IPS-11a (cell line): ENCODE data around the gene RABEPK.
"Not testable (repeated sequence)": the region's sequence is repeated elsewhere in the genome, so short reads cannot be mapped to it uniquely, and the experiment has no call there.

ENCODE experiments used
- H3K4me3 ChIP-seq: one replicate; pipeline ENCODE4 v1.5.1; 2013; ENCODE audit warnings: low read depth, low read length, control low read depth

The RABEPK gene

DNA sequence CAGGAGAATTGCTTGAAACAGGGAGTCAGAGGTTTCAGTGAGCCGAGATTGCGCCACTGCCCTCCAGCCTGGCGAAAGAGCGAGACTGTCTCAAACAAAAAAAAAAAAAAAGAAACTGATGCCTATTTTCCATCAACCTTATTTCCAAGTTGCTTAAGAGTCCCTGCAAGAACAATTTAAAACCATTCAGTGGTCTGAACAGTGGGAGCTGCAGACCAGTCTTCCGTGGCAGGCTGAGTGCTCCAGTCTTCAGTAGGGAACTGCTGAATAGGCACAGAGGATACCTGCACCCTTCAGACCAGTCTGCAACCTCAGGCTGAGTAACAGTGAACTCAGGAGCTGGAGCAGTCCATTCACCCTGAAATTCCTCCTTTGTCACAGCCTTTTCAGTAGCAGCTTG is 5.9 kb upstream of the RABEPK start:
- H3K4me3 ChIP-seq = not testable (repeated sequence)

DNA sequence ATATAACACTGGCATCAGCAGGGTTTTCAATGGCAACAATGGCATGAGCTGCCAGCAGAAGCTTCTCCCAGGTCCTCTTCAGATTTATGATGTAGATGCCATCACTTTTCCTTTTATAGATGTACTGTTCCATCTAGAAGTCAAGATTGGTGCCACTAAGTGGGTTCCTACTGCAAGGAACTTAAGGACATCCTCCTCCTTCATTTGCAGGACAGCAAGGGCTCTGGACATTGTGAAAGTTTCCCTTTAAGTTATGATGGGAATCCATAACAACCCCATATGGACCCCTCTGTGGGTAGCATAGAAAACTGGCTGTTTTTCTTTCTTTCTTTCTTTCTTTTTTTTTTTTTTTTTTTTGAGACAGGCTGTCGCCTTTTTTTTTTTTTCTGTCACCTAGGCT is 4.8 kb upstream of the RABEPK start:
- H3K4me3 ChIP-seq = not testable (repeated sequence)

DNA sequence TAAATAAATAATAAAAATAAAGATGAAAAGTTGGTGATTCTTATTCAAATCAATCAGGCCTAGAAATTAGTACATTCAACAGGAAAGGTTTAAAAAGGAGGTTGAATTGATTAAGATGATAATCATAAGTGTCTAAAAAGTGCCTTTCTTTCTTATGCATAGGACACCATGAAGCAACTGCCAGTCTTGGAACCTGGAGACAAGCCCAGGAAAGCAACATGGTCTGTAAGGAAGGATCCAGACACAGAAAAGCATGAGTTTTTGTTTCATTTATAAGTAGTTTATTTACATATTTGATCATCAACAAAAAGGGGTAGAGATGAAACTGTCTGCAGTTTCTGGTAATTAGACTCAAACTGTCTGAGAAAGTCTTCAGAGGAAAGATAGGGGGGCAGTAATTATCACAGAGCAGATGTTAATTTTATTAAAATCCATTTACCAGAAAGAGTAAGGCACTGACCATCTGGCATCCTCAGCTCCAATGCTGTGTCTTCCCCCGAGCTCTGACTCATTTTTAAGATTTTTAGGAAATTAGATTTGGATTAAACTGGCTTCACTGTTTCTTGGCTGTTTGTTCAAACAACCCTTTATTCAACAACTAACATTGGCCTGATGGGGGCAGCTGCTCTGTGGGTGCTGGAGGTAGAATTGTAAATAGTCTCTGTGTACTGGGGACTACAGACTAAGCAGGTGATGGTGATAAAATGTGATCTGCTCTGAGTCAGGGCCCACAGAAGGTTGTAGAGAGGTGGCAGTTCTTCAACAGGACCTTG is 2.7 kb downstream of the RABEPK start:
- H3K4me3 ChIP-seq = no peak overlapping the region

DNA sequence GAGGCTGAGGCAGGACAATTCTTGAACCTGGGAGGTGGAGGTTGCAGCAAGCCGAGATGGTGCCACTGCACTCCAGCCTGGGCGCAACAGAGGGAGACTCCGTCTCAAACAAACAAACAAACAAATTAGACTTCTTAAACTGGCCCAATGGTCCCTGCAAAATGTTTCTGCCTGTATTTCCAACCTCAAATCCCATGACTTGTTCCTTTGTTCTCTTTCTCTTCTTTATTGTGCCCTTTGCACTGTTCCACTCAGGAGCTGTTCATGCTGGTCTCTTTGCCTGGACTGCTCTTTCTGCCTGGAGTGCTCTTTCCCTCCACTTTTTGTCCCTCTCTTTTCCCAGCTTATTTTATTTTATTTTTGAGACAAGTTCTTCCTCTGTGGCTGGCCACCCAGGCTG is 4.1 kb downstream of the RABEPK start:
- H3K4me3 ChIP-seq = no peak overlapping the region

DNA sequence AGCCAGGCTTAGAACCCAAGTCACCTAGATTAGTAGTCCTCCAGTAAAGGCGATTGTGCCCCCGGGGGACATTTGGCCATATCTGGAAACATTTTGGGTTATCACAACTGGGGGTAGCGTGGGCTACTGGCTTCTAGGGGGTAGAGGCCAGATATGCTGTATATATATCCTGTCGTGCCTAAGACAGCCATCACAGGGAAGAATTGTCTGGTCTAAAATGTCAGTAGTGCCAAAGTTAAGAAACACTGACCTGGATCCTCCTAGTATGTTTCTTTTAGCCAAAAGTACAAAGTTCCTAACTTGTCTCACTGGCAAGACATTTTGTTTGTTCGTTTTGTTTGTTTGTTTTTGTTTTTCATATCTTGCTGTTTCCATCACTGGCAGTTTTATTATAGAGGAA is 13.8 kb downstream of the RABEPK start:
- no peak overlapping the region for H3K4me3 ChIP-seq

DNA sequence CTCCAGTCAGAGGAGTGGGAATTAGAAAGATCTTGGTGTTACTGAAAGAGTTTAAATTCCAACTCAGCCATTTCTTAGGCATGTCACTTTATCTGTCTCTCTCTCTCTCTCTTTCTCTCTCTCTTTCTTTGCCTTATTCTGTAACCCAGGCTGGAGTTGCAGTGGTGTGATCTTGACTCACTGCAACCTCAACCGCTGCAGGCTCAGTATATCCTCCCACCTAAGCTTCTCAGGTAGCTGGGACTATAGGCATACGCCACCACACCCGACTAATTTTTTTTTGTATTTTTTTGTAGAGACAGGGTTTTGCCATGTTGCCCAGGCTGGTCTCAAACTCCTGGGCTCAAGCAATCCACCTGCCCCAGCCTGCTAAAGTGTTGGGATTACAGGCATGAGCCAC is 18.3 kb downstream of the RABEPK start:
- no peak overlapping the region for H3K4me3 ChIP-seq

DNA sequence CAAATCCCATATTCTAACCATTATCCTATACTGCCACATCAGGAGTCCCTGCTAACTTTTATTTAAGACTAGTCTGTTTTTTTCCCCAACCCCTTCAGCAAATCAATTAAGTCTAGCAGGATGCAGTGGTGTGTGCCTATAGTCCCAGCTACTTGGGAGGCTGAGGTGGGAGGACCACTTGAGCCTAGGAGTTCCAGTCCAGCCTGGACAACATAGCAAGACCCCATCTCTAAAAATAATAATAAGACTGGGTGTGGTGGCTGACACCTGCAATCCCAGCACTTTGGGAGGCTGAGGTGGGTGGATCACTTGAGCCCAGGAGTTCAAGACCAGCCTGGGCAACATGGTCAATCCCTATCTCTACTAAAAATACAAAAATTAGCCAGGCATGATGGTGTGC is 24.5 kb downstream of the RABEPK start:
- H3K4me3 ChIP-seq = not testable (repeated sequence)

DNA sequence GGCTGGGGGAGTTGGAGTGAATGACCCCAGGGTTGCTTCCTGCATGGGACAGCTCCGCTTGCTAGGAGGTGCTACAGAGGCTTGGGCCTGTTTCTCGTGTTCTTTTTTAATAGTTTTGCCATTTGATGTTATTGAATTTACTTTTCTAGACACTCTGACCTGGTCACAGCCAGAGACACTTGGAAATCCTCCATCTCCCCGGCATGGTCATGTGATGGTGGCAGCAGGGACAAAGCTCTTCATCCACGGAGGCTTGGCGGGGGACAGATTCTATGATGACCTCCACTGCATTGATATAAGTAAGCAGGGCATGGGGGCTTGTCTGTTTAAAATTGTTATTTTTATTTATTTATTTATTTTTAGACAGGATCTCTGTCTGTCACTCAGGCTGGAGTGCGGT is 27.4 kb downstream of the RABEPK start:
- H3K4me3 ChIP-seq = no peak overlapping the region

DNA sequence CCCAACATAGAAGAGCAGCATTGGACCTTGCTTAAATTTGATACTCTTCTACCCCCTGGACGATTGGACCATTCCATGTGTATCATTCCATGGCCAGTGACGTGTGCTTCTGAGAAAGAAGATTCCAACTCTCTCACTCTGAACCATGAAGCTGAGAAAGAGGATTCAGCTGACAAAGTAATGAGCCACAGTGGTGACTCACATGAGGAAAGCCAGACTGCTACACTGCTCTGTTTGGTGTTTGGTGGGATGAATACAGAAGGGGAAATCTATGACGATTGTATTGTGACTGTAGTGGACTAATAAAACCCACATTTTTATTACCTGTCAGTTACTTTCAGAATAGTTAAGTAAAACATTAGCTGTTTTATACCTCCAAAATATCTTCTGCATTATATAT is 33.3 kb downstream of the RABEPK start:
- no peak overlapping the region for H3K4me3 ChIP-seq

DNA sequence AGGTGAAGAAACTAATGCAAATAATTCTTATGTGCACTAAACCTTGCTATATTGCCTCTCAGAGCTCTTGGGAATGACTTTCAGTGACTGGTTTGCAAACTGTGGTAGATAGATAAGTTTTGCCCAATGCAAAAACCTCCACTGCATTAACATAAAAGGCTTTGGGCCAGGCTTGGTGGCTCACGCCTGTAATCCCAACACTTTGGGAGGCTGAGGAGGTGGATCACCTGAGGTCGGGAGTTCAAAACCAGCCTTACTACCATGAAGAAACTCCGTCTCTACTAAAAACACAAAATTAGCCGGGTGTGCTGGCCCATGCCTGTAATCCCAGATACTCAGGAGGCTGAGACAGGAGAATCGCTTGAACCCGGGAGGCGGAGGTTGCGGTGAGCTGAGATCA is 33.8 kb downstream of the RABEPK start:
- H3K4me3 ChIP-seq = not testable (repeated sequence)

DNA sequence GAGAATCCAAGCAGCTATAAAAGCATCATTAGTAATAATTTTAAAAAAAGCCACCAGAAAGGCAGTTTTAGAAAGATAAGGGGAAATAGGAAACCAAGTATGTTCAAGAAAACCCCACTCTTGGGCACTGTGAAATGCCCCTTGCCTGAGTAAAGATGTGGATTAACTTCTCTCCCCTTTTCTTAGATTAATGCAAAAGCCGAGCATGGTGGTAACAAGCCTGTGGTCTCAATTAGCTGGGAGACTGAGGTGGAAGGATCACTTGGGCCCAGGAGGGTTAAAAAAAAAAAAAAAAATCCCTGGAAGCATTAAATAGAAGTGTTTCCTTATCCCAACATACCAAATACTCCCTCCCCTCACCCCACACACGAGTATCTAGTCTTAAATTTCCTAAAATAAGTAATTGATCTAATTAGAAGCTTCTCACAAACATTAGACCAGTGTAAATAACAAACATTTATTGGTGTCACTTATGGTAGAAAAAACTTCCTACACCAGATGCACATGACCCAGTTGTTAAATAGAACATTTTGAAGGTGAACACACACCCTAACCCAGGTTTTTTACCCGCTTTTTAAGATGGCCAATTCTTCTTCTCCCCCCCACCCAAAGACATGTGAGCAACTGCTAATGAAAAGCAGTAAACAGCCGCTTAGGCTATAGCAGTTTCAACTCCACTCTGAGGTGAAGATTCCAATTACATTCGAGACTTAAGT is 35.6 kb downstream of the RABEPK start:
- H3K4me3 ChIP-seq = no peak overlapping the region

DNA sequence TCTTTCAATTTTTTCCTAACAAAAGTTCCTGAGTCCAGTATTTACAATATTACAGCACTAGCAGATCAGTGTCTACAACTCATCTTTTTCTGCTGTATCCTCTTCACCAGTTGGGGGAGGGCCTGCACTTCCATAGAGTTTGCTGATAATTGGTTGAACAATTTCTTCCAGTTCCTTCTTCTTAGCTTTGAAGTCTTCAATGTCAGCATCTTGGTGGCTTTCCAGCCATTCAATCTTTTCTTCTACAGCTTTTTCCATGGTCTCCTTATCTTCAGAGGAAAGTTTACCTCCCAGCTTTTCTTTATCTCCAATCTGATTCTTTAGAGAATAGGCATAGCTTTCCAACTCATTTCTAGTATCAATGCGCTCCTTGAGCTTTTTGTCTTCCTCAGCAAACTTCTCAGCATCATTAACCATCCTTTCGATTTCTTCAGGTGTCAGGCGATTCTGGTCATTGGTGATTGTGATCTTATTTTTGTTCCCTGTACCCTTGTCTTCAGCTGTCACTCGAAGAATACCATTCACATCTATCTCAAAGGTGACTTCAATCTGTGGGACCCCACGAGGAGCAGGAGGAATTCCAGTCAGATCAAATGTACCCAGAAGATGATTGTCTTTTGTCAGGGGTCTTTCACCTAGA is 36.3 kb downstream of the RABEPK start:
- not testable (repeated sequence) for H3K4me3 ChIP-seq

DNA sequence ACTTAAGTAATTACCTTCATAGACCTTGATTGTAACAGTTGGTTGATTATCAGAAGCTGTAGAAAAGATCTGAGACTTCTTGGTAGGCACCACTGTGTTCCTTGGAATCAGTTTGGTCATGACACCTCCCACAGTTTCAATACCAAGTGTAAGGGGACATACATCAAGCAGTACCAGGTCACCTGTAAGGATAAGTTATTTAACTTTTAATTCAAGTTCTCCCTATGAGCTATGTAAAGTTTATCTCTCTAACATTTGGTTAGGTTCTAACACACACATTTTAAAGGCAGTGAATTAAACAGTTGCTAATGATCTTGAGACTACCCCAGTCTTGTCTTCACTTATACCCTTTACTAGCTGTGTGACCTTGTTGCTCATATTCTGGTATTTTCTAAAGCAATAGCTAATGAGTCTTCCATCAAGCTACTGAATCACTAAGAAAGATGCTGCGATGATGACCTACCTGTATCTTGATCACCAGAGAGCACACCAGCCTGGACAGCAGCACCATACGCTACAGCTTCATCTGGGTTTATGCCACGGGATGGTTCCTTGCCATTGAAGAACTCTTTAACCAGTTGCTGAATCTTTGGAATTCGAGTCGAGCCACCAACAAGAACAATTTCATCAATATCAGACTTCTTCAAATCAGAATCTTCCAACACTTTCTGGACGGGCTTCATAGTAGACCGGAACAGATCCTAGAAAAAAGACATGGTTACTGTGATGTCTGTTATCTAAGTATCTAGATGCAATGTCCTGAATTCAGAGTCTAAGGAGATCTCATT is 38.0 kb downstream of the RABEPK start:
- no peak overlapping the region for H3K4me3 ChIP-seq

DNA sequence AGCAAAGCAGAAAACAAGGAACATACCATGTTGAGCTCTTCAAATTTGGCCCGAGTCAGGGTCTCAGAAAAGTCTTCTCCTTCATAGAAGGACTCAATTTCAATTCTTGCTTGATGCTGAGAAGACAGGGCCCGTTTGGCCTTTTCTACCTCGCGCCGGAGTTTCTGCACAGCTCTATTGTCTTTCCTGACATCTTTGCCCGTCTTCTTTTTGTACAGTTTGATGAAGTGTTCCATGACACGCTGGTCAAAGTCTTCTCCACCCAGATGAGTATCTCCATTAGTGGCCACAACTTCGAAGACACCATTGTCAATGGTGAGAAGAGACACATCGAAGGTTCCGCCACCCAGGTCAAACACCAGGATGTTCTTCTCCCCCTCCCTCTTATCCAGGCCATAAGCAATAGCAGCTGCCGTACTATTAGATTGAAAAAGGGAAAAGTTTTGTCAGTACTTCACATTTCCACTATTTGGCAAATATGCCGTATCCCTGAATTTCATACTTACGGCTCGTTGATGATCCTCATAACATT is 38.6 kb downstream of the RABEPK start:
- H3K4me3 ChIP-seq = no peak overlapping the region

DNA sequence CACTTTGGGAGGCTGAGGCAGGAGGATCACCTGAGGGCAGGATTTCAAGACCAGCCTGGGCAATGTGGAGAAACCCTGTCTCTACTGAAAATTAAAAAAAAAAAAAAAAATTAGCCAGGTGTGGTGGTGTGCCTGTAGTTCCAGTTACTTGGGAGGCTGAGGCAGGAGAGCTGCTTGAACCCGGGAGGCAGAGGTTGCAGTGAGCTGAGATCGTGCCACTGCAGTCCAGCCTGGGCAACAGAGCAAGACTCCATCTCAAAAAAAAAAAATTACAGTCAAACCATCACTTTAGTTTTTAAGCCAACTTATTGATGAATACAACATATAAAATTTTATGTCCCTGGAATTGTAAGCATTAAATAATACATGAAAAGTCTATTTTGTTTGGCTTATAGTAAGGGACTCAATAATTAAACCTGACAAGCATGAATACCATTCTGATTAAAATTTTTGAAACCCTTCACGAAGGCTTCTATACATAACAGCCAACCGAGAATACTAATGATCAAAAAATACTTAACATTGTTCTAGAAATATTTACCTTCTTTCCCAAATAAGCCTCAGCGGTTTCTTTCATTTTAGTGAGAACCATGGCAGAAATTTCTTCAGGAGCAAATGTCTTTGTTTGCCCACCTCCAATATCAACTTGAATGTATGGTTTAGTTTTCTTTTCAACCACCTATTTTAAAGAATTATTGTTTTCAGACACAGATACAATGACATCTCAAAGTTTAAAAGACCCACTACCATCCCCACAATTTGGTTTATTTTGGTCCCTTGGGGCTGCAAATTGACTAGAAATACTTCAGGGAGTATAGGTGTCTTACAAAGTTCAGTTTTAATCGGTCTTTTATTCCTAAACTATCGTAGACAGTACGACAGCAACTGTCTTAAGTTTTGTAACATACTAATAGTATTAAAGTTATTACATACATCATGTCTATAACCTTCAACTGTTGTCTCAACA is 39.6 kb downstream of the RABEPK start:
- peak overlapping the region; percentile 99 for H3K4me3 ChIP-seq

DNA sequence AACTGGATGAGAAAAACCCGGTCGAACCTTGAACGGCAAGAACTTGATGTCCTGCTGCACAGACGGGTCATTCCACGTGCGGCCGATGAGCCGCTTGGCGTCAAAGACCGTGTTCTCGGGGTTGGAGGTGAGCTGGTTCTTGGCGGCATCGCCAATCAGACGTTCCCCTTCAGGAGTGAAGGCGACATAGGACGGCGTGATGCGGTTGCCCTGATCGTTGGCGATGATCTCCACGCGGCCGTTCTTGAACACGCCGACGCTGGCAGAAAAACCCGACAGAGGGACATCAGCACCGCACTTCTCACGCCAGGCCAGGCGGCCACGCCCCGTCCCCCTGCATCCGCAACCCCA is 40.3 kb downstream of the RABEPK start:
- H3K4me3 ChIP-seq = peak overlapping the region; percentile 99

DNA sequence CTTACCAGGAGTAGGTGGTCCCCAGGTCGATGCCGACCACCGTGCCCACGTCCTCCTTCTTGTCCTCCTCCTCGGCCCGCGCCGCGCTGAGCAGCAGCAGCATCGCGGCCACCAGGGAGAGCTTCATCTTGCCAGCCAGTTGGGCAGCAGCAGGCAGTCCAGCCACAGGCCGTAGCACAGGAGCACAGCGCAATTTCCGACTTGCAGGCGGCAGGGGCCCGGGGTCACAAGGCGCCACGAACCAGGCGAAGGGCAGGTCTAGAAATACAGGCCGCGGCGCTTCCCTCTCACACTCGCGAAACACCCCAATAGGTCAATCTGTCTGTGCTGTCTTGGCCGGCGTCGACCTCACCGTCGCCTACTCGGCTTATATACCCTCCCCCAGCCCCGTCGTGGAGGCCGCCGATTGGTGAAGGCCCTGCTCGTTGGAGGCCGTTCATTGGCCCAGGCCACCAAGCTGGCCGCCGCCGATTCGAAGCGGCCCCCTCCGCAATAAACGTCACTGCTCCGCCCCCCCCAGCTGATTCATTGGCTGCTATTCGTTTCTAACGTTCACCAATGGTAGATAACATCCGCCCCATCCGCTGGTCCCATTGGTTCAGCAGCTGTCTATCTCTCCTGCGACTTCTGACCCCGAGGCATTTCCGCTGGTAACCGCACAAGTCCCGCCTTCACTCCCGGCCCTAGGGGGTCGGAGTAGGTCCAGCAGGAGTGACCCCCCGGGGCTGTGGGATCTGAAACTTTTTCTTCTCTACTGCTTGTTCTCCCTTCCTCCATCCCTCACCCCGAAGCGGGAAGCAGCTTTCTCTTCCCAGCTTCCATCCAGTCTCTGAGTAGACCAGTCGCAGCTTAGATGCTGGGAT is 40.9 kb downstream of the RABEPK start, which contains the start of gene HSPA5:
Gene HSPA5, minus strand, starts transcription at position 344 of the 863 bp plus-strand sequence. Its CDS starts 217 bp downstream, at position 127.
- H3K4me3 ChIP-seq = peak within 1 kb of the TSS; percentile 99

DNA sequence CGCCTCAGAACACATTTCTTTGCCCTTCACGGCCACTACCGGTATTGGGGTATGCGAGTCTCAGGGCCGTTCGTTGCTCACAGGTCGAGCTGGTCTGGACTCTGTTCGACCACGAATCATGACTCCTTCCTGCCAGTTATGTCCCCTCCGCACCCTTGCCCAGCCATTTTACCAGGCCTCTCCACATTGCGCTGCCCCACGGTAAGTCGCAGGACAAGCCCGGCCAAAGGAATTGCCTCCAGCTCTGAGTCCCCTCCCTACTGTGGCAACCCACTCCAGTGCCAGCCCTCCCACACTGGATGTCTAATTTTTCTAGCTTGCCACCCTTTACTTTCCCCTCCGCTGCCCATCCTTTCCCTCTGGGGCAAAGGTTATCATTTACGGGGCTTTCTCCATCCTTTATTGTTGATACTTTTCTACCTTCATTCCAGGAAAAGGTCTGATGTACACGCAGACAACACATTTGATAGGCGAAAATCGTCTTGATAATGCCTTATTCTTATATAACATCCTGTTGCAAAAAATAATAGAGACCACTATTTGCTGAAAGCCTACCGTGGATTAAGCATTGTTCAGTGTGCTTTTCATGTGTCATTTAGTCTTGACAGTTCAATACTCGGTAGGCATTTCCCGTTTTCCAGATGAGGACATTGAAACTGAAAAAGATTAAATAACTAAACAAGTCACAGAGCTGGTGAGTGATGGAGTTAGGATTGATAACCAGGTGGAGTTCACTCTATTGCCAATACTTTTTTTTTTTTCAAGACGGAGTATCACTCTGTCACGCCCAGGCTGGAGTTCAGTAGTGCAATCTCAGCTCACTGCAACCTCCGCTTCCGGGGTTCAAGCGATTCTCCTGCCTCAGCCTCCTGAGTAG is 41.8 kb downstream of the RABEPK start:
- peak overlapping the region; percentile 84 for H3K4me3 ChIP-seq
